Measurements from ENCODE around the gene CCDC12.

- TF ChIP-seq POLR2A (IDR thresholded peaks at IDR 0.05) (no peak), CTCF (IDR thresholded peaks at IDR 0.05) (no peak)
These were observed 3.5 kb upstream of the CCDC12 start for GRCh38 chr3:46979958-46980497.

Measured in uterus (tissue), 2 donors.